Left ventricle myocardium inferior (tissue), 1 donor: Measurements from ENCODE around the gene SNX30. TPM values are rescaled to one million over a fixed set of nuclear protein-coding genes. Genes with fewer than 3 reads are reported as not detected.
A peak's percentile ranks its signal among the peaks of the same experiment; 100 is the strongest.

Experiments
- DNase-seq: peaks from one replicate; pipeline ENCODE4 v3.0.0-alpha.2; 2020
- H3K27ac ChIP-seq: fragments of 200-600 bp; replicated peaks from 2 replicates; pipeline ENCODE4 v1.8.0; 2021
- H3K27me3 ChIP-seq: fragments of 200-600 bp; 2 replicates; pipeline ENCODE4 v1.8.0; 2021; ENCODE audit warnings: low read depth
- H3K36me3 ChIP-seq: fragments of 200-600 bp; 2 replicates; pipeline ENCODE4 v1.8.0; 2021
- H3K4me1 ChIP-seq: fragments of 200-600 bp; 2 replicates; pipeline ENCODE4 v1.8.0; 2021
- H3K4me3 ChIP-seq: fragments of 200-600 bp; 2 replicates; pipeline ENCODE4 v1.8.0; 2021; ENCODE audit warnings: mild to moderate bottlenecking, moderate library complexity
- H3K9me3 ChIP-seq: fragments of 200-600 bp; replicated peaks from 2 replicates; pipeline ENCODE4 v1.8.0; 2021
- CTCF ChIP-seq: fragments of 200-600 bp; IDR thresholded peaks from 2 replicates; pipeline ENCODE4 v1.8.0; 2021; ENCODE audit warnings: antibody characterized with exemption, mild to moderate bottlenecking, borderline replicate concordance
- intact Hi-C: fragments of 100-400 bp; cut with micrococcal nuclease; formaldehyde crosslinking; loops from one replicate; pipeline ENCODE4 v1.11.0; 2022
- total RNA-seq: library from RNA; stranded (reverse); fragmentation: NEBNext Ultra II Directional; extraction: Animal tissue kit (Norgen Biotek cat#: 25700); gene quantifications from one replicate; pipeline ENCODE4 v1.2.1, GENCODE V29; 2021
- donor health status: DM: no; HTN: yes; CAD: no; lungs with severe emphysema.

Gene SNX30
- total RNA-seq, 1 donor from 2014 or later: 3.2 TPM

GRCh38 chr9:112757940-112758339 is 7.4 kb downstream of the SNX30 start:
- Histone ChIP-seq H3K27ac (peak overlapping the region; percentile 53), H3K4me1 (peaks cover 50% of the 10 kb centered on the region), H3K36me3 (no peaks in the 10 kb centered on the region), H3K4me3 (no peak overlapping the region), H3K9me3 (no peaks in the 10 kb centered on the region), H3K27me3 (no peaks in the 10 kb centered on the region)
- intact Hi-C loops: no loop called here
- TF ChIP-seq CTCF: no peak
- no peak for DNase-seq

GRCh38 chr9:112760821-112761220 is 10.3 kb downstream of the SNX30 start:
- H3K4me1 ChIP-seq: peaks cover 38% of the 10 kb centered on the region
- intact Hi-C loops: no loop called here
- peaks cover 1% of the 10 kb centered on the region for H3K9me3 ChIP-seq
- no peak for TF ChIP-seq CTCF
- no peak overlapping the region for H3K27ac ChIP-seq
- H3K36me3 ChIP-seq: no peaks in the 10 kb centered on the region
- no peak overlapping the region for H3K4me3 ChIP-seq
- DNase-seq: no peak
- H3K27me3 ChIP-seq: no peaks in the 10 kb centered on the region

- Histone ChIP-seq H3K4me3 (no peak overlapping the region), H3K4me1 (peaks cover 25% of the 10 kb centered on the region), H3K27me3 (no peaks in the 10 kb centered on the region), H3K27ac (no peak overlapping the region), H3K9me3 (peaks cover 12% of the 10 kb centered on the region), H3K36me3 (no peaks in the 10 kb centered on the region)
- DNase-seq: no peak
- TF ChIP-seq CTCF: no peak
- intact Hi-C loops: no loop called here
Measured at GRCh38 chr9:112761912-112762655, 11.5 kb downstream of the SNX30 start.

- no peak for TF ChIP-seq CTCF
- no peak overlapping the region for H3K27ac ChIP-seq
- no peak overlapping the region for H3K4me3 ChIP-seq
- intact Hi-C loops: no loop called here
- H3K36me3 ChIP-seq: peaks cover under 1% of the 10 kb centered on the region
- H3K27me3 ChIP-seq: no peaks in the 10 kb centered on the region
- peaks cover 17% of the 10 kb centered on the region for H3K4me1 ChIP-seq
- peaks cover 12% of the 10 kb centered on the region for H3K9me3 ChIP-seq
- DNase-seq: no peak
Measured at GRCh38 chr9:112762726-112763518, 12.4 kb downstream of the SNX30 start.

- intact Hi-C loops: no loop called here
- Histone ChIP-seq H3K27ac (no peak overlapping the region), H3K27me3 (no peaks in the 10 kb centered on the region), H3K4me1 (peaks cover 19% of the 10 kb centered on the region), H3K36me3 (peaks cover 4% of the 10 kb centered on the region), H3K9me3 (peaks cover 12% of the 10 kb centered on the region), H3K4me3 (no peak overlapping the region)
- TF ChIP-seq CTCF: no peak
- no peak for DNase-seq
Measured at GRCh38 chr9:112764344-112764743, 13.8 kb downstream of the SNX30 start.
